ENCODE data around the gene RNF212B. TPM values are rescaled to one million over a fixed set of nuclear protein-coding genes. Genes with fewer than 3 reads are reported as not detected.

The RNF212B gene
- total and polyA plus RNA-seq, 2 of the 13 experiments (the other 11 are each of a cell fraction or from before 2014, with no cell fraction given), result 0.05 TPM; not detected in 1

- TF ChIP-seq, protein P1, sequence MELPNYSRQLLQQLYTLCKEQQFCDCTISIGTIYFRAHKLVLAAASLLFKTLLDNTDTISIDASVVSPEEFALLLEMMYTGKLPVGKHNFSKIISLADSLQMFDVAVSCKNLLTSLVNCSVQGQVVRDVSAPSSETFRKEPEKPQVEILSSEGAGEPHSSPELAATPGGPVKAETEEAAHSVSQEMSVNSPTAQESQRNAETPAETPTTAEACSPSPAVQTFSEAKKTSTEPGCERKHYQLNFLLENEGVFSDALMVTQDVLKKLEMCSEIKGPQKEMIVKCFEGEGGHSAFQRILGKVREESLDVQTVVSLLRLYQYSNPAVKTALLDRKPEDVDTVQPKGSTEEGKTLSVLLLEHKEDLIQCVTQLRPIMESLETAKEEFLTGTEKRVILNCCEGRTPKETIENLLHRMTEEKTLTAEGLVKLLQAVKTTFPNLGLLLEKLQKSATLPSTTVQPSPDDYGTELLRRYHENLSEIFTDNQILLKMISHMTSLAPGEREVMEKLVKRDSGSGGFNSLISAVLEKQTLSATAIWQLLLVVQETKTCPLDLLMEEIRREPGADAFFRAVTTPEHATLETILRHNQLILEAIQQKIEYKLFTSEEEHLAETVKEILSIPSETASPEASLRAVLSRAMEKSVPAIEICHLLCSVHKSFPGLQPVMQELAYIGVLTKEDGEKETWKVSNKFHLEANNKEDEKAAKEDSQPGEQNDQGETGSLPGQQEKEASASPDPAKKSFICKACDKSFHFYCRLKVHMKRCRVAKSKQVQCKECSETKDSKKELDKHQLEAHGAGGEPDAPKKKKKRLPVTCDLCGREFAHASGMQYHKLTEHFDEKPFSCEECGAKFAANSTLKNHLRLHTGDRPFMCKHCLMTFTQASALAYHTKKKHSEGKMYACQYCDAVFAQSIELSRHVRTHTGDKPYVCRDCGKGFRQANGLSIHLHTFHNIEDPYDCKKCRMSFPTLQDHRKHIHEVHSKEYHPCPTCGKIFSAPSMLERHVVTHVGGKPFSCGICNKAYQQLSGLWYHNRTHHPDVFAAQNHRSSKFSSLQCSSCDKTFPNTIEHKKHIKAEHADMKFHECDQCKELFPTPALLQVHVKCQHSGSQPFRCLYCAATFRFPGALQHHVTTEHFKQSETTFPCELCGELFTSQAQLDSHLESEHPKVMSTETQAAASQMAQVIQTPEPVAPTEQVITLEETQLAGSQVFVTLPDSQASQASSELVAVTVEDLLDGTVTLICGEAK (IDR thresholded peaks at IDR 0.05), result no peak
- TF ChIP-seq, protein P1 (CRISPR knock-in tag; IDR thresholded peaks at IDR 0.05), result peak; percentile 50; the same call in 1 of the 2 replicates
- TF ChIP-seq RFXANK (CRISPR knock-in tag; IDR thresholded peaks at IDR 0.05), result 0 out of 2 replicates have a peak, but pooled peaks have one; percentile 34
- TF ChIP-seq HOXA5 (CRISPR knock-in tag; IDR thresholded peaks at IDR 0.05), result peak; percentile 54
- TF ChIP-seq DNMT3B (CRISPR knock-in tag; conservative IDR thresholded peaks at IDR 0.05), result peak; percentile 92
- TF ChIP-seq, protein P2, sequence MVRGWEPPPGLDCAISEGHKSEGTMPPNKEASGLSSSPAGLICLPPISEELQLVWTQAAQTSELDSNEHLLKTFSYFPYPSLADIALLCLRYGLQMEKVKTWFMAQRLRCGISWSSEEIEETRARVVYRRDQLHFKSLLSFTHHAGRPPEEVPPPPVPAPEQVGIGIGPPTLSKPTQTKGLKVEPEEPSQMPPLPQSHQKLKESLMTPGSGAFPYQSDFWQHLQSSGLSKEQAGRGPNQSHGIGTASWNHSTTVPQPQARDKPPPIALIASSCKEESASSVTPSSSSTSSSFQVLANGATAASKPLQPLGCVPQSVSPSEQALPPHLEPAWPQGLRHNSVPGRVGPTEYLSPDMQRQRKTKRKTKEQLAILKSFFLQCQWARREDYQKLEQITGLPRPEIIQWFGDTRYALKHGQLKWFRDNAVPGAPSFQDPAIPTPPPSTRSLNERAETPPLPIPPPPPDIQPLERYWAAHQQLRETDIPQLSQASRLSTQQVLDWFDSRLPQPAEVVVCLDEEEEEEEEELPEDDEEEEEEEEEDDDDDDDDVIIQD (CRISPR knock-in tag; IDR thresholded peaks at IDR 0.05; ENCODE audit: low read depth), result peak; percentile 49; the same call in 1 of the 2 replicates
- TF ChIP-seq KMT2B (CRISPR knock-in tag; IDR thresholded peaks at IDR 0.05), result 0 out of 2 replicates have a peak, but pooled peaks have one; percentile 7
- TF ChIP-seq ZSCAN20 (CRISPR knock-in tag; IDR thresholded peaks at IDR 0.05; ENCODE audit: borderline replicate concordance), result peak; percentile 98; the same call in 1 of the 2 replicates
- peak; percentile 4 for TF ChIP-seq ZNF83 (CRISPR knock-in tag; IDR thresholded peaks at IDR 0.05; ENCODE audit: borderline replicate concordance)
- TF ChIP-seq ZBTB7B (CRISPR knock-in tag; IDR thresholded peaks at IDR 0.05), result peak; percentile 88
- peak; percentile 58 for TF ChIP-seq GABPB1 (CRISPR knock-in tag; IDR thresholded peaks at IDR 0.05)
- TF ChIP-seq POGZ (CRISPR knock-in tag; IDR thresholded peaks at IDR 0.05), result peak; percentile 55
- TF ChIP-seq ZNF556 (CRISPR knock-in tag; IDR thresholded peaks at IDR 0.05; ENCODE audit: borderline replicate concordance), result no peak
- TF ChIP-seq, protein P3, sequence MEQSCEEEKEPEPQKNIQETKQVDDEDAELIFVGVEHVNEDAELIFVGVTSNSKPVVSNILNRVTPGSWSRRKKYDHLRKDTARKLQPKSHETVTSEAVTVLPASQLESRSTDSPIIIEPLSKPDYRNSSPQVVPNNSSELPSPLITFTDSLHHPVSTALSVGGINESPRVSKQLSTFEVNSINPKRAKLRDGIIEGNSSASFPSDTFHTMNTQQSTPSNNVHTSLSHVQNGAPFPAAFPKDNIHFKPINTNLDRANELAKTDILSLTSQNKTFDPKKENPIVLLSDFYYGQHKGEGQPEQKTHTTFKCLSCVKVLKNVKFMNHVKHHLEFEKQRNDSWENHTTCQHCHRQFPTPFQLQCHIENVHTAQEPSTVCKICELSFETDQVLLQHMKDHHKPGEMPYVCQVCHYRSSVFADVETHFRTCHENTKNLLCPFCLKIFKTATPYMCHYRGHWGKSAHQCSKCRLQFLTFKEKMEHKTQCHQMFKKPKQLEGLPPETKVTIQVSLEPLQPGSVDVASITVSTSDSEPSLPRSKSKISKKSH (CRISPR knock-in tag; IDR thresholded peaks at IDR 0.05; ENCODE audit: borderline replicate concordance), result peak; percentile 96
- peak; percentile 91; the same call in 1 of the 2 replicates for TF ChIP-seq CENPT (CRISPR knock-in tag; IDR thresholded peaks at IDR 0.05; ENCODE audit: low read depth)
- peak; percentile 68 for TF ChIP-seq RBAK (CRISPR knock-in tag; IDR thresholded peaks at IDR 0.05)
These were observed 64.8 kb downstream of the RNF212B start, which contains the start of gene PPP1R3E (continued) for GRCh38 chr14:23302290-23303225.

All from HepG2 (cell line).